Eye (tissue), 1 donor: ENCODE results near the gene FAHD1.
"Not testable (repeated sequence)": the region's sequence is repeated elsewhere in the genome, so short reads cannot be mapped to it uniquely, and the experiment has no call there.

Source experiments
- DNase-seq: peaks from one replicate; pipeline ENCODE4 v3.0.0-alpha.2; 2015

Gene FAHD1

DNA sequence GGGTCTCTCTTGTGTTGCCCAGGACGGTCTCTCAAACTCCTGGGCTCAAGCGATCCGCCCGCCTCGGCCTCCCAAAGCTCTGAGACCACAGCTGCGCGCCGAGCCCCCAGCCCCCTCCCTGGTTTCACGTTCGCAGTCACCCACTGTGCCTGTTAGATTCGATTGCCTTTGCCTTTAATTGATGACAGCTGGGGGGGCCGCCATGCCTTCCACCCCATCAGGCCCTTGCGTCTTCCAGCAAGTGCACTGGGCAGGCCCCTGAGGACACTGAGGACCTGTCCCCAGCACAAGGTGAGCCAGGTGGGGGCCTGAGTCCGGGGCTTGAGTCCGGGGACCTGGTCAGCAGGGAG, 36.8 kb upstream of the FAHD1 start:
- DNase-seq = no peak

DNA sequence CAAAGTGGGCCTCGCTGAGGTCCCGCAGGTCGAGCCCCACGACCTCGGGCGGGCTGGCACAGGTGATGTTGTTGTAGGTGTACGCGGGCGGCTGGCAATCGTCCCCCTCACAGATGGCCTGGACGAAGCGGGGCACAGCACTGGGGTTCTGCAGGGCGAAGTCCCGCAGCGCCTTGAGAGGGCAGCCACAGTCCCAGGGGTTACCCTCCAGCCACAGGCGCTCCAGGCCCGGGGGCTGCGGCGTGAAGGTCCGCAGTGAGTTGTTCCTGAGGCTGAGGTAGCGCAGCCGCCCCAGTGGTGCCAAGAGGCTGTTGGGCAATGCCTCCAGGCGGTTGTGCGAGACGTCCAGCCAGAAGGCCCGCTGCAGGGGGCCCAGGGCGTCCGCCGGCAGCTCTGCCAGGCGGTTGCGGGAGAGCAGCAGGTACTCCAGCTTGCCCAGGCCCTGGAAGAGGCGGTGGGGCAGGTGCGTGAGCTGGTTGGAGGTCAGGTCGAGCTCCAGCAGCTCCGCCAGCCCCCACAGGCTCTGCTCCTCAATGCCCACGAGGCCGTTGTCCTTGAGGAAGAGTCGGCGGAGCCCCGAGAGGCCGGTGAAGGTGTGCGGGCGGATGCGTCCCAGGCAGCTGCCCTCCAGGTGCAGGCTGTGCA, 36.3 kb upstream of the FAHD1 start:
- DNase-seq = no peak

DNA sequence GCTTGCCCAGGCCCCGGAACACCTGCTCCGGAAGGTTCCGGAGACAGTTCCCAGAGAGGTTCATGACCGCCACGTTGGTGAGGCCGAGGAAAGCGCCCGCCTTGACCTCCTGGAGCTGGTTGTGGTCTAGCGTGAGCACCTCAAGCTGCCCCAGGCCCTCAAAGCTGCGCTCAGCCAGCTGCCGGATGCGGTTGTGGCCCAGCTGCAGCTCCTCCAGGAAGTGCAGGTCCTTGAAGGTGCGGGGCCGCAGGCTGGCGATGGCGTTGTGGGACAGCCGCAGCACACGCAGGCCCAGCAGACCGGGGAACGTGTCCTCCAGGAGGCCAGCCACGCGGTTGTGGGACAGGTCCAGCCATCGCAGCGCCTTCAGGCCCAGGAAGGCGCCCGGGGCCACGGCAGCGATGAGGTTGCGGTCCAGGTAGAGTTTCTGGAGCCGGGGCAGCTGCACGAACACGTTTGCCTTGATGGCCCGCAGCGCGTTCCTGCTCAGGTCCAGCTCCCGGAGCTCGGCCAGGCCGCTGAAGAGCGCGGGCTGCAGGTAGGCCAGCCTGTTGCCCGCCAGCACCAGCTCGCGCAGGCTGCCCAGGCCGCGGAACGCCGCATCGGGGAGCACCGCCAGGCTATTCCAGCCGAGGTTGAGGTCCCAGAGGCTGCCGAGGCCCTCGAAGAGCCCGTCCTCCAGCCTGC, 35.6 kb upstream of the FAHD1 start:
- DNase-seq = no peak

DNA sequence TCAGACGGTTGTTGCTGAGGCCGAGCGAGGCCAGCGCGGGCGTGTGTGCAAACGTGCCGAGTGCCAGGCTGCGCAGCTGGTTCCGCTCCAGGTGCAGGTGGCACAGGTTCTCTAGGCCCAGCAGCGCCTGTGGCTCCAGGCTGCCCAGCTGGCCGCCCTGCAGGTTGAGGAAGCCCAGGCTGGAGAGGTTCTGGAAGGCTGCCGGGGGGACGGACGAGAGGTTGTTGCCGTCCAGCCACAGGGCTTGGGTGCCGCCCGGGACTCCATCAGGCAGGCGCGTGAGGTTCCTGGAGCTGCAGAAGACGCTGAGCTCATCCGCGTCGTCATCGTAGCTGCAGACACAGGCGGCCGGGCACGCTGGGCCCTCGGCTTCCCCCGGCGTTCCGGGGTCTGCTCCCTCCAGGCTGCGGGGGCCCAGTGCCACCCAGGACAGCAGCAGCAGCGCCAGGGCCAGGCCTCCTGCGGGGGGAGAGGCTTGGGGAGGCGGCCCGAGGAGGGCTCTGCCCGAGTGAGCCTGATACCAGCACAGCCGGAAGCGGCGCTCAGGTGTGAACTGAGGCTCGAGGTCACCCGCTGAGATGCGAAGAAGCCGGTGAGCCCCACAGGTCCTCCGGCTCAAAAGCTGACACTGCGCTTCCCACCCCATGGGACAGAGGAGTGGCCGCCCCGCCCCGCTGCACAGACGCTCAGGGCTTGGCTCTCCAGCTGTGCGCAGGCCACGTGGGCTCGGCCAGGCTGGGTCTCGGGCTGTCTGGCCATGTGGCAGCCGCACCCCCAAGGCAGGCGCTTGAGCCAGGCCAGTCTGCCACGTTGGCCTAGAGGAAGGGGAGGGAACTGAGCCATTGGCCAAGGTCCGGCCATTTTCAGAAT, 34.8 kb upstream of the FAHD1 start:
- DNase-seq = no peak

DNA sequence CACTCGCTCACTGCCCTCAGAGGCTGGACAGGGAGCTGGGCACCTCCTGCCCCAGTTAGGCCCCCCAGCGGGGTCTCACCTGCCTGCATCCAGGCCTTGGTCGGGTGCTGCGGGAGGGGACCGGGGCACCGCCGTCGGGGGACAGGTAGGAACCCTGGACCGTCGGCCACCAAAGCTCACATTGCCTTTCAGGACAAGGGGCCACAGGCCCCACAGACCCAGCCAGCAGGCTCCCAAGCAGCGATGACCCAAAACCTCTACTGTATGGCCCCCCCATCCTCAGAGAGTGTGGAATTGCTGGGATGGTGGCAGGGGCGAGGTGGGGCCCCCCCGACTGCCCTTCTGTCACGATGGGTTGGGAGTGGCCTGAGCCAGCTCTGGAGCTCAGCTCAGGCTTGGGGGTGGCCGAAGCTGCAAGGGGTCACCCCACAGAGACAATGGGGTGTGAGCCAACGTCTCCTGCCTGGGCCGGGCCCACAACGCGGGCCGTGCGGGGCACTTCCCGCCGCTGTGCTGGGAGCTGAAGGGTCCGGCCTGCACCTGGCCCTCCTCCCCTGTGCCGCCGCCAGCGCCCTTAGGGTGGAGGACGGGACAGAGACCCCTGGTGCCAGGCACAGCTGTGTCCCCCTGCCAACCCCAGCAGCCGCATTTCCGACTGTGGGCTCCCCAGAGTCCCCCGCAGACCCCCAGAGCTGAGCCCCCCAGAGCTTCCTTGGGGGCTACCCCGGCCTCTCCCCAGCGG, 34.0 kb upstream of the FAHD1 start:
- DNase-seq = no peak

DNA sequence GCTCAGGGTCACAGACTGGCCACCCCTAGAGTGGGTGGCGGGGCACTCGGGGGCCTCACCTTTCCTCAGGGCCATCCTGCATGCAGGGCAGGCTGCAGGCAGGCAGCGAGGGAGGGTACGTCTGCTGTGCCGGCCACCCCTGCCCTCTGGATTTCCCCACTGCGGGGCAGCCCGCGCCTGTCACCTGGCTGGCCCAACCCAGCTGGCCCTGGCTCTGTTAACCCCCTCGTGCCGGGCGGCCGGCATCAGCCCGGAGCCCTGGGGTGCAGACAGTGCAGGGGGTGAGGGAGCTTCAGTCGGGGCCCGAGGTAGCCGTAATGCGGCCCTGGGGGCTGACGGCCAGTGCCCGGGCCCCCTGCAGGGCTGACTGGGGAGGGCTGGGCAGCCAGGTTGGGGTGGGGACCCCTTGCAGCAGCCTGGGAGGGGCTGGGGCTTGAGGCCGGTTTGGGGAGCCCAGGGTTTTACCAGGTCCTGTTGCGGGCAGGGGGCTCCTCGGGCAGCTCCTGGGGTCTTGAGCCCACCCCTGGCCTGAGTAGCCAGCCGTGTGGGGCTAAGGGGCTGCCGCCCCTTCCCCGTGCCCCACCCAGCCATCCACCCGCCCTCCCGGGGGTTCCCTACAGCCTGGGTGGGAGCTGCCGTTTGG, 33.3 kb upstream of the FAHD1 start, which contains the start of gene IGFALS:
Gene IGFALS (minus strand): TSS at position 128 of the 643 bp plus-strand sequence. CDS start 53 bp downstream, at position 75.
- DNase-seq = no peak

DNA sequence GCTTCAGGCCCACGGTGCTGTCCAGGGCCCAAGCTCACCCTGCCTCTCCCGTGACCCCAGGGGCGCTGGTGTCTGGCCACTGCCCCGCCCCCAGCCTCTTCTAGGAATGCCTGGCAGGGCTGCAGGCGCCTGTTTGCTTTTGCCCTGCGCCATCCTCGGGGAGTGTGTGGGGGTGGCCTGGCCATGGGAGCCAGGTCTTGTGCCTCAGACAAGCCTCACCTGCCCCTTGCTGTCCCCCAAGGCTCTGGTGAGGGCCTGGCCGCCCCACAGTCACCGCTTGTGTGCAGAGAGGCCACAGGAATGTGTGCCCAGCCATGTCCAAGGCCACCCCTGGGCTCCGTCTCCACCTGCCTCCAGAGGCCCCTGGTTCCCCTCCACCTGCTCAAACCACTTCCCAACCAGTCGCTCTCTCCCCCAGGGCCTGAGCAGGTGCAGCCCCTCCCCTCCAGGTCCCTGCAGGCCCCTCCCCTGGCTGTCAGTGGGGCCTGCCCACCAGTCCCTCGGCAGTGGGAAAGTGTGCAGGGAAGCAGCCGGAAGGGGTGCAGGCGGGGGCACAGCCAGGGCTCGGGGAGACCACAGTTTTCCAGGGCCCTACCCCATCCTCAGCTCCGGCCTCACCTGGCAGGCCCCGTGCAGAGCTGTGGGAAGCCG, 32.7 kb upstream of the FAHD1 start:
- DNase-seq = no peak

DNA sequence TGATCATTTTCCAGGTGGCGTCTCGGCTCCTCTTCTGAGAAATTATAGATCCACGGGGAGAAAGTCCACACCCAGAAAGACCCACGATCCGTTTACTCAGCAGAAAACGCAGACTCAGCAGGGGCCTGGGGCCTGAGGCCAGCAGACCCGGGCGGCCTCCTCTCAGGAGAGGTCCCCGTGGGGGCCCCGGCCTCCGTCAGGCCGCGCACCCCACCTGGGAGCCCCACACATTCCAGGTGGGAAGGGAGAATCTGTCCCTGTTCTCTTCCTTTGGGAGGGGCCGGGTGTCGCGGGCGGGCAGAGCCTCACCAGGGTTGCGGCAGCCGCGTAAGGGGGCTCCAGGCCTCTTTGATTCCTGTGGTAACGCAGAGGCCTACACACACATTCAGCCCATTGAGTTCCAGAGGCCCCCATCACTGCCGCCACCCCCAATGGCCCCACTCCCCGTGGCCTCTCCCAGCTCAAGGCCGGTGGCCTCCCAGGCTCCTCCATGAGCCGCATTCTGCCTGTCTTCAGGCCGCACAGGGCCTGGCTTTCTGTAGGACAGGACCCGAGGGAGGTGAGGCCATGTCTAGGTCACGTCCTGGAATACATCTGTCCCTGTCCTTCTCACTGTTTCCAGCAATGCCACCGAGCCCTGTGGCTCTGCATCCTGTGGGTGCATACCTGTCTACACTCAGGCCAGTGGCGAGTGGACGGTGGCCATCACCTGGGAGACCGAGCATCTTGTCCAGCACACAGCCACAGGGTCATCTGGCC, 31.9 kb upstream of the FAHD1 start:
- no peak for DNase-seq

DNA sequence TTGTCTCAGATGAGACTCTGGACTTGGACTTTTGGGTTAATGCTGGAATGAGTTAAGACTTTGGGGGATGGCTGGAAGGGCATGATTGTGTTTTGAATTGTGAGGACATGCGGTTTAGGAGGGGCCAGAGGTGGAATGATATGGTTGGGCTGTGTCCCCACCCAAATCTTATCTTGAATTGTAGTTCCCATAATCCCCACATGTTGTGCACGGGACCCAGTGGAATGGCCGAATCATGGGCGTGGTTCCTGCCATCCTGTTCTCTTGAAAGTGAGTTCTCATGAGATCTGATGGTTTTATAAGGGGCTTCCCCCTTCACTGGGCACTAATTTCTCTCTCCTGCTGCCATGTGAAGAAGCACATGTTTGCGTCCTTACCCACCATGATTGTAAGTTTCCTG, 27.7 kb upstream of the FAHD1 start:
- not testable (repeated sequence) for DNase-seq

DNA sequence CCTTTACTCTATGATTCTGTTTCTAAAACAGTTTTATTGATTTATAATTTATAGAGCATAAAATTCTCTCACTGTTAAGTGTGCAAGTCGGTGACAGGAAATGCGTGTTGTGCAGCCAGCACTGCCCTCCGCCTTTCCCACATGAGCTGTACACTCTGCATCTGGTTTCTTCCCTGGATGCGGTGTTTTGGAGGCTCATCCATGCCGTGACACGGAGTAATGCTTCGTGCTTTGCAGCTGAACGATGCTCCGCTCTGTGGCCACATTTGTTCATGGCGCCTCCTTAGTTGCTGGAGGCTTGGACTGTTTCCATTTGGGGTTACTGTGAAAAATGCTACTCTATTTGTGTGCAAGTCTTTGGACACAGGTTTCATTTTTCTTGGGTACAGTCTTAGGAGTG, 26.3 kb upstream of the FAHD1 start:
- DNase-seq = no peak

DNA sequence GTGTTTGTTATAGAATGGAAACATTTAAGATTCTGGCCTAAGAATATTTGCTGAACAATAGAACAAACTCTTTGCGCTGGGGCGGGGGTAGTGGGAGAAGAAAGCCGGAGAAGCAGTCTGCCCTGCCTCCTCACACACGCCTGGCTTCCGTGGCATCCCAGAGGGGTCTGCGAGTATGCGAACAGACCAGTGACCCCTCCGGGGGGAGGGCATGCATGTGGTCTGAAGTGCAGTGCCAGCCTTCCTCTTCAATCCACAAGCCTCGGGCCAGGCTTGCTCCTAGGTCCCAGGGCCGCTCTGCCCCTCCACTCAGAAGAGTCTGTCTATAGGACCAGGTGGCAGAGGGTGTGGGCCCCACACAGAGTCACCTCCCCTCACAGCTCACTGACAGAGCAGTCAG, 19.4 kb upstream of the FAHD1 start:
- no peak for DNase-seq

DNA sequence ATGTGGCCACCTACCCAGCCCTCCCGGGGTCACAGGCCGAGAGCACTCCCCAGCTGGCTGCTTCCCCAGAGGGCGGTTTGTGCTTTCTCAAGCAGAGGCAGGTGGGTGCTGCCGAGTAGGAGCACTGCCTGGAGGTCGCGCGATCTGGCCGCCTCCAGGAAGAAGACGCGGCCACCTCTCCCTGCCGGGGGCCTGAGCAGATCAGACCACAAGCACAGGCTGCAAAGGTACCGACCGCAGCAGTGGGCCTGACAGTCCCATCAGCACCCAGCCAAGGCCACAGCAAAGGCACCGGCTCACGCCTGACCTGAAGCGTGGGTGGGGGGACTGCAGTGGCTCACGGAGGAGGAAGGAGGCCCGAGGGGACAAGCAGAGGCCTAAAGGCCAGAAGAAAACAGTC, 18.3 kb upstream of the FAHD1 start:
- DNase-seq = no peak

DNA sequence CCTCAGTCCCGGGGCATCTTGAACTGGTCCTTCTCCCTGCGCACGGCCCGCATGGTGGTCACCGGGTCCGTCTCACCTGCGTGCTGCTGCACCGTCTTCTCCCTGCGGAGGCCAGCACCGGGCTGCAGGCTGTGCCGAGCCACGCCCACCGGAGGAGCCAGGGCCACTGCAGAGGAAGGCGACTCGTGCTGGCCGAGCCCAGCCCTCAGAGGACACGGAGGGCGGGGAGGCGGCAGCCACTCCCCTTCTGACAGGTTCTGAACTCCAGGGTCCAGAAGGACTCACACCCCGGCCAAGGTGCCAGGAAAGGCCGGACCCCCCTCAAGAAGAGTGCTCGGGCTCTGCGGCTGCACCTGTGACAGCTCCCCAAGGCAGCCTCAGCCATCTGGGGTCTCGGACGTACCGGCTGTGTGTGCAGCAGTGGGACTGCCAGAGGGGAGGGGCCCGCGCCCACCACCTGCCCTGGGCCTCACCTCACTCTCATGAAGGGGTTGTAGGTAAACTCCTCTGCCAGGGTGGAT, 17.7 kb upstream of the FAHD1 start:
- DNase-seq = no peak

DNA sequence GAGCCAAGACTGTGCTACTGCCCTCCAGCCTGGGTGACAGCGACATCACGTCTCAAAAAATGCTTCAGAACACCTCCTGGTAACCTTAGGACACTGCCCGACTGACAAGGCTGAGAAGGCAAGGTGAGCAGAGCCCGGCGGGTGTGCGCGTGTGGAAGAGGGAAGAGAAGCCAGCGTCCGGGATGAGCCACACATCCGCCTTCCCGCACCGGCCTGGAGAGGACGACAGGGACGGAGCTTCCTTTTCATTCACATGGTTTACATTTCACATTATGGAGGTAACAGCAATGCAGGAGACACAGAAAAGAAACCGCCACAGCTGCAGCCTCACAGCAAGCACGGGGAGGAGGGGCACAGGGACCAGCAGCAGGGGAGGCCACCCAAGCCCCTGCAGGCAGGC, 16.9 kb upstream of the FAHD1 start:
- DNase-seq = no peak

DNA sequence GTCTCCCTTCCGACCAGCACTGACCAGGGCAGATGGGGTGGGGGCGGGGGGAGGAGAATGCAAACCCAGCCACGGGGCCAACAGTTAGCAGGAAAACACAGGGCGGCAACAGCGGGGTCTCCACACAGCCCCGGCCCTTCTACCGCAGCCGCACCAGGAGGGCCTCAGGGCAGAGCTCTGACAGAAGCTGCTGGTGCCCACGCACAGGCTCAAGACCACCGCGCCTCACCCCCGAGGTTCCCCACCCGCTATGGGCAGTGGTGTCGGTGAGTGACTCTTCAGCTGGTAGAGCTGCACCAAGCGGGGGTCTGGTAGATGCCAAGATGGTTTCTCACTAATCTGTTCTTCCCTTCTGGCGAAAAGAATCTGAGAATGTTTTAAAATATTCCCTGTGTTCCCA, 16.5 kb upstream of the FAHD1 start:
- DNase-seq = no peak

DNA sequence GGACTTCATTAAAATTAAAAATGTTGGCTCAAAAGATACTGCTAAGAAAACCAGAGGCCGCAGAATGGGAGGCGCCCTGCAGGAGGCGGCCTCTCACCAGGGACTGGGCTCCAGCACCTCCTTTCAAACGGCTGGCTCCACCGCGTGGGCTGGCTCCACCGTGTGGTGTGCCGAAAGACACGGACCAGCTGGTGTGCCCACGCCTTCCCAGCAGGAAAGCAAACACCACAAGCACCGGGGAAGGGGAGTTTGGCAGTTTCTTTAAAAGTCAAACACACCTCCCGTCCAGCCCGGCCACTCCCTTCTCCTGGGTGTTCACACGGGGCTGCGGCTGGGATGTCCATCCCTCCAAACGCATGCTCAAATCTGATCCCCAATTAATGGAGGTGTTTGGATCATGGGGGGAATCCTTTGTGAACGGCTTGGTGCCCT, 14.3 kb upstream of the FAHD1 start:
- peak; percentile 21 for DNase-seq

DNA sequence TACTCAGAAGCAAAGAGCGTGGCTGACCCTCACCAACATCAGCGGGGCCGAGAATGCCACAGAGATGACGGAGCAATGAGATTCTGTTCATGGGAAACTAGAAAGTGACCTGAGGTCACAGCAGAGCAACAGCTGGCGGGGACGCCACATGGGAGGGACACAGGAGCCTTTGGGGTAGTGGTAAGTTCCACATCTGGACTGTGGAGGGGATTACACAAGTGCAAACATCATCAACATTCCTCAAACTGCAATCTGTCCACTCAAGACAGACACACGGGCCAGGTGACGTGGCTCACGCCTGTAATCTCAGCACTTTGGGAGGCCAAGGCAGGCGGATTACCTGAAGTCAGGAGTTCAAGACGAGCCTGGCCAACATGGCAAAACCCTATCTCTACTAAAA, 11.5 kb upstream of the FAHD1 start:
- no peak for DNase-seq

DNA sequence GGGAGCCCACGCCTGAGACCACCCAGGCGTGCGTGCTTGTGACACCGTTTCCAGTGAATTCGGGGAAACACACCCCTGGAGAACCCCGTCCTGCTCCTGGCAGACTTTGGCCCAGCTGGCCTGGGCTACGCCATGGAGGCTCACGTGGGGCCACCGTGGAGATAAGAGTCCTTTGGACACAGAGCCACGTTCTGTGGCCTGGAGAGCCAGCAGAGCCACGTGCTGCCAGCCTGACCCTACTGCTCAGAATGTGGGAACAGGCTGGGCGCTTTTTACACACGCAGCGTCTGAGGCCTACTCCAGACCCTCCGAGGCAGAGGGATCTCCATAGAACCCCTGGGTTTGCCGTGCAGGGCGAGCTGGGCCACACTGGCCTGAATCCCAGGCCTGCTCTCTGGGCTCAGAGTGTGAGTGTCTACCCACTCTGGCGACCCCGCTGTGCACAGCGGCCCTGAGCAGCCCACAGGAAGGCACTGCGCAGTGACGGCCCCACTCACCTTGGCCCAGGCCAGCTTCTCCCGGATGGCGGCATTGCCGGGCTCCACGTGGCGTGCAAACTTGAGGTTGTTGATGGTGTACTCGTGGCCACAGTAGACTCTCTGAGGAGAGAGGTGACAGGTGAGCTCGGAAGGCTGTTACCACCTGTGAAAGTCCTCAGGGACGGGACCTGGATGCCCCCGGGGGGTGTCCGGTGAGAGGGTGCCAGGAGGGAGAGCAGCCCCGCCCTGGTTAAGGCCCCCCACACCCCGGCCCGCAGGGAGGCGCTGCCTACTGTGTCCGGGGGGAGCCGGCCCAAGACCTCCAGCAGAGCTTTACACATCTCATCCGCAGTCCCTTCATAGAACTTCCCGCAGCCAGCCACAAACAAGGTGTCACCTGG, 10.4 kb upstream of the FAHD1 start:
- no peak for DNase-seq

DNA sequence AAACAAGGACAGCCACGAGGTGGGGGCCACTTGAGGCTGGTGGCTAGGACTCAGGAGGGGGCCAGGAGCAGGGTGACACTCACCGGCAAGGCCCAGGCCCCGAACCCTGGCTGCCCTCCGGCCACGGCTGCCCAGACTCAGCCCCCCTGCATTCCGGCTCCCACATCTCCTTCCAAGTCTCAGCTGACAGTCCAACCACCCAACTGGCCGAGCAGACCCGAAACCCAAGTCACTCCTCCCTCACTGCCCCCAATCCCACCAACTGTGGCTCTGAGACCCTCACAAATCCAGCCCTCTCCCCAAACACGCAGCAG, 9.8 kb upstream of the FAHD1 start:
- DNase-seq = no peak

DNA sequence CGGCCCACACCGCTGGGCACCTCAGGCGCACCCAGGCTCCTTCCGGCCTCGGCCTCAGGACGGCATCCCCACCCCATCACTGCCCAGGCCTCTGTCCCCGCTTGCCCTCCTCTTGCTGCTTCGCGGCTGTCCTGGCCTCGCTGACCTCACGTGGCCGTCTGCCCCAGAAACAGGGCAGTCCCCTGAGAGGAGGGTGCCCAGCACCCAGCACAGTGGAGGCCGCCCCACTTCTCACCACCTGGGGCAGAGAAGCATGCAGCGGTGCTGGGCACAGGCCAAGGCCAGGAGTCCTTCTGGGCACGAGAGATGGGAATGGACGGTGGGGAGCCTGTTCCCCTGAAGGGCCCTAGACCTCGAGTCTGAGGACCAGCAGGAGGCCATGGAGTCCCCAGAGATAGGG, 9.3 kb upstream of the FAHD1 start:
- DNase-seq = no peak
